A673 (cell line): Measurements from ENCODE around the gene HABP2.

Experiments used
- EZH2 ChIP-seq: fragments of 200-600 bp; sonication (generic); IDR thresholded peaks from 2 replicates; pipeline ENCODE4 v1.6.1; 2017; ENCODE audit warnings: borderline replicate concordance, low read depth, mild to moderate bottlenecking, mixed read lengths, antibody characterized with exemption, low read length; ENCODE audit not compliant: poor library complexity, severe bottlenecking
- TF ChIP-seq, protein P1 (sequence below): fragments of 300-800, 200-600 bp; sonication (generic); conservative IDR thresholded peaks from 2 replicates; pipeline ENCODE4 v1.5.1; 2017; ENCODE audit warnings: low read depth, mild to moderate bottlenecking, antibody characterized with exemption, low read length, moderate library complexity, mixed read lengths

DNA sequence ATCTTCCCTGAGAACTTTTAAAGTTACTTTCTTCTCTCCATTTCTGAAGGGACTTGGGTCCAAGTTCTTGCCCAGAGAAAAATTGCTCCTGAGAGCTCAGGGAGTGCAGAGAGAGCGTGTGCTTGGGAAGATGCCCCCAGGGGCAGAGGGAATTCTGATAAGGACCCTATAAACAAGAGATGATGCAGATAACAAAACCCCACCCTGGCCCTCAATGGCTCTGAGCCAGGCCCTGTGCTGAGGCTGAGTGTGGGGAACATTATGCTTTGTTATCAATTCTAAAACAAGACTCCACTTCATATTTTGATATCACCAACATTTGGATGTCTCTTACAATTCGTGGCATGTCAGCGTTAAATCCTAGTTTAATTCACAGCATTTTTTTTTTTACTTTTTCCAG is 34.4 kb upstream of the HABP2 start:
- TF ChIP-seq EZH2: no peak
- TF ChIP-seq, protein P1, sequence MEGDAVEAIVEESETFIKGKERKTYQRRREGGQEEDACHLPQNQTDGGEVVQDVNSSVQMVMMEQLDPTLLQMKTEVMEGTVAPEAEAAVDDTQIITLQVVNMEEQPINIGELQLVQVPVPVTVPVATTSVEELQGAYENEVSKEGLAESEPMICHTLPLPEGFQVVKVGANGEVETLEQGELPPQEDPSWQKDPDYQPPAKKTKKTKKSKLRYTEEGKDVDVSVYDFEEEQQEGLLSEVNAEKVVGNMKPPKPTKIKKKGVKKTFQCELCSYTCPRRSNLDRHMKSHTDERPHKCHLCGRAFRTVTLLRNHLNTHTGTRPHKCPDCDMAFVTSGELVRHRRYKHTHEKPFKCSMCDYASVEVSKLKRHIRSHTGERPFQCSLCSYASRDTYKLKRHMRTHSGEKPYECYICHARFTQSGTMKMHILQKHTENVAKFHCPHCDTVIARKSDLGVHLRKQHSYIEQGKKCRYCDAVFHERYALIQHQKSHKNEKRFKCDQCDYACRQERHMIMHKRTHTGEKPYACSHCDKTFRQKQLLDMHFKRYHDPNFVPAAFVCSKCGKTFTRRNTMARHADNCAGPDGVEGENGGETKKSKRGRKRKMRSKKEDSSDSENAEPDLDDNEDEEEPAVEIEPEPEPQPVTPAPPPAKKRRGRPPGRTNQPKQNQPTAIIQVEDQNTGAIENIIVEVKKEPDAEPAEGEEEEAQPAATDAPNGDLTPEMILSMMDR: no peak
